Measurements from ENCODE around the gene FAM174C.

FAM174C gene

DNA sequence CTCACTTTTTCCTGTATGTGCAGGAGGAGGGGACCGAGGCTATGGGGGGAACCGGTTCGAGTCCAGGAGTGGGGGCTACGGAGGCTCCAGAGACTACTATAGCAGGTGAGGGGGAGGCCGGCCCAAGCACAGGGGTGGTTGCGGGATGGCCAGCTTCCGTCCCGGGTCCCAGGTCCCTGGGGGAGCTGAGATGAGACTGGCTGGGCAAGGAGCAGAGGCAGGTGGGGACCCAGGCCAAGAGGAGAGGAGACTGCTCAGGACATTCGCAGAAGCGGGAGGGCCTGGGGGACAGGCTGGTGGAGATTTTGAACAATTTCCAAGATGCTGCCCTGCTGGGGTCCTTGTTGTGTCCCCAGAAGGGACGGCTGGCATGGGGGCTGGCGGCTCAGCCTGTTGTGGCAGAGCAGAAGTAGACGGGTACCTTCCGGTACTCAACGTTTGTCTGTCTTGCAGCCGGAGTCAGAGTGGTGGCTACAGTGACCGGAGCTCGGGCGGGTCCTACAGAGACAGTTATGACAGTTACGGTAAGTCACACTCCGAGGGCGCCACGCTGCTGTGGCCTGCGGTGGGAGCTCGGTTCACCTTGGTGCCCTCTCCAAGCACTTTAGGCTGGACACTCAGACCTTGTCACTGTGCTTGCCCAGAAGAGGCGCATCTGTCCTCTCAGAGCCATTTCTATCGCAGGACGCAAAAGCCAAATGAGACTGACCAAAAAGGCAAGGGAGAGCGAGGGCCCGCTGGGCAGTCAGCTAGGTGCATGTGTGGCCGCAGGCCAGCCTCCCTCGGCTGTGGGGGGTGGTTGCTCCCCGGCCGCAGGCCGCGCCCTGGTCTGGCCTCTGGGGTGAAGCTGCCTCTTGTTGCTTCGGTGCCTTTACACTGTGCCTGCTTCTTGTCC is 3.6 kb upstream of the FAM174C start:
- peak overlapping the region; percentile 67; the same call in 1 of the 2 replicates for H3K4me3 ChIP-seq (ENCODE audit: control insufficient read depth, low read depth, low read length)
- DNase-seq (ENCODE audit: low read depth) = no peak
- TF ChIP-seq, protein P1, sequence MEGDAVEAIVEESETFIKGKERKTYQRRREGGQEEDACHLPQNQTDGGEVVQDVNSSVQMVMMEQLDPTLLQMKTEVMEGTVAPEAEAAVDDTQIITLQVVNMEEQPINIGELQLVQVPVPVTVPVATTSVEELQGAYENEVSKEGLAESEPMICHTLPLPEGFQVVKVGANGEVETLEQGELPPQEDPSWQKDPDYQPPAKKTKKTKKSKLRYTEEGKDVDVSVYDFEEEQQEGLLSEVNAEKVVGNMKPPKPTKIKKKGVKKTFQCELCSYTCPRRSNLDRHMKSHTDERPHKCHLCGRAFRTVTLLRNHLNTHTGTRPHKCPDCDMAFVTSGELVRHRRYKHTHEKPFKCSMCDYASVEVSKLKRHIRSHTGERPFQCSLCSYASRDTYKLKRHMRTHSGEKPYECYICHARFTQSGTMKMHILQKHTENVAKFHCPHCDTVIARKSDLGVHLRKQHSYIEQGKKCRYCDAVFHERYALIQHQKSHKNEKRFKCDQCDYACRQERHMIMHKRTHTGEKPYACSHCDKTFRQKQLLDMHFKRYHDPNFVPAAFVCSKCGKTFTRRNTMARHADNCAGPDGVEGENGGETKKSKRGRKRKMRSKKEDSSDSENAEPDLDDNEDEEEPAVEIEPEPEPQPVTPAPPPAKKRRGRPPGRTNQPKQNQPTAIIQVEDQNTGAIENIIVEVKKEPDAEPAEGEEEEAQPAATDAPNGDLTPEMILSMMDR (IDR thresholded peaks at IDR 0.05; ENCODE audit: control insufficient read depth, insufficient read depth, low read depth, low read length, missing control alignments) = no peak

DNA sequence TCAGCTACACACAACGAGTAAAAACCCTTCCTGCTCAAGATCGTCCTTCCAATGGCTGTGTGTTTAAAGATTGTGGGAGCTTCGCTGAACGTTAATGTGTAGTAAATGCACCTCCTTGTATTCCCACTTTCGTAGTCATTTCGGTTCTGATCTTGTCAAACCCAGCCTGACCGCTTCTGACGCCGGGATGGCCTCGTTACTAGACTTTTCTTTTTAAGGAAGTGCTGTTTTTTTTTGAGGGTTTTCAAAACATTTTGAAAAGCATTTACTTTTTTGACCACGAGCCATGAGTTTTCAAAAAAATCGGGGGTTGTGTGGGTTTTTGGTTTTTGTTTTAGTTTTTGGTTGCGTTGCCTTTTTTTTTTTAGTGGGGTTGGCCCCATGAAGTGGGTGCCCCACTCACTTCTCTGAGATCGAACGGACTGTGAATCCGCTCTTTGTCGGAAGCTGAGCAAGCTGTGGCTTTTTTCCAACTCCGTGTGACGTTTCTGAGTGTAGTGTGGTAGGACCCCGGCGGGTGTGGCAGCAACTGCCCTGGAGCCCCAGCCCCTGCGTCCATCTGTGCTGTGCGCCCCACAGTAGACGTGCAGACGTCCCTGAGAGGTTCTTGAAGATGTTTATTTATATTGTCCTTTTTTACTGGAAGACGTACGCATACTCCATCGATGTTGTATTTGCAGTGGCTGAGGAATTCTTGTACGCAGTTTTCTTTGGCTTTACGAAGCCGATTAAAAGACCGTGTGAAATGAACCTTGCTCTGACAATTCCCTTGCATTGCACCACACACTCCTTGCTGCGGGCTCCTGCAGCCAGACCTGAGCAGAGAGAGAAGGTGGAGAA is 2.7 kb upstream of the FAM174C start:
- TF ChIP-seq, protein P1 (IDR thresholded peaks at IDR 0.05; ENCODE audit: control insufficient read depth, insufficient read depth, low read depth, low read length, missing control alignments) = no peak
- H3K4me3 ChIP-seq (ENCODE audit: control insufficient read depth, low read depth, low read length) = no peak overlapping the region
- no peak for DNase-seq (ENCODE audit: low read depth)

DNA sequence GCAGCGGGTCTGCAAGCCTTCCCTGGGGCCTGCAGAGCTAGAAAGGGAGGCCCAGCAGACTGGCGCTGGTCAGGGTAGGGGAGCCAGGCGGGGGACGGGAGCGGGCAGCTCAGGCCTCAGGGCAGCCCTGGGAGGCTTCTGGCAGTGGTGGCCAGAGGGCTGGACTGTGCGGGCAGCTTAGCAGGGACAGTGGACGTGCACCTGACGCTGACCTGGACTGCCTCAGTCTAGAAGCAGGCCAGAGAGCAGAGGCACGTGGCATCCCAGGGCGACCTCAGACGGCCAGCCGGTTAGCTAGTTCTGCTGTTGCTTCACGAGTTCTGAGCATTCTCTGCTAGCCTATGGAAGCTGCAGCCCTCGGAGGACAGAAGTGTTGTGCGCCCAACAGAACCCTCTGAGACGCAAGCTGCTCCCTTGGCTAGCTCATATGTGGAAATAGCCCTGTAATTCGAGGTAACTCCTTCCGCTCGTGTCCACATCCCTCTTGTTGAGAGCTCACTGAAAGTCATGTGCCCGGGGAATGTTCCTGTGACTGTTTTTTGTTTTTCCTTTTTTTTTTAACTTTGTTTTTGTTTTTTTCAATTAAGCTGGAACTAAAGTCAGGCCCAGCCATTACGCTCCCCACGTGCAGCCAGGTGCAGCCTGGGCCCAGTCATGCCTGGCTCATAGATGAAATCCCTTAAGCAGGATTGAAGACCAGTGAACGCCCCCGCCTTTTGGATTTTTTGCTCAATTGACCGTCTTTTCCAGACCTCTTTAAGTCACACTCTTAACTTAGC is 1.9 kb upstream of the FAM174C start:
- no peak overlapping the region for H3K4me3 ChIP-seq (ENCODE audit: control insufficient read depth, low read depth, low read length)

DNA sequence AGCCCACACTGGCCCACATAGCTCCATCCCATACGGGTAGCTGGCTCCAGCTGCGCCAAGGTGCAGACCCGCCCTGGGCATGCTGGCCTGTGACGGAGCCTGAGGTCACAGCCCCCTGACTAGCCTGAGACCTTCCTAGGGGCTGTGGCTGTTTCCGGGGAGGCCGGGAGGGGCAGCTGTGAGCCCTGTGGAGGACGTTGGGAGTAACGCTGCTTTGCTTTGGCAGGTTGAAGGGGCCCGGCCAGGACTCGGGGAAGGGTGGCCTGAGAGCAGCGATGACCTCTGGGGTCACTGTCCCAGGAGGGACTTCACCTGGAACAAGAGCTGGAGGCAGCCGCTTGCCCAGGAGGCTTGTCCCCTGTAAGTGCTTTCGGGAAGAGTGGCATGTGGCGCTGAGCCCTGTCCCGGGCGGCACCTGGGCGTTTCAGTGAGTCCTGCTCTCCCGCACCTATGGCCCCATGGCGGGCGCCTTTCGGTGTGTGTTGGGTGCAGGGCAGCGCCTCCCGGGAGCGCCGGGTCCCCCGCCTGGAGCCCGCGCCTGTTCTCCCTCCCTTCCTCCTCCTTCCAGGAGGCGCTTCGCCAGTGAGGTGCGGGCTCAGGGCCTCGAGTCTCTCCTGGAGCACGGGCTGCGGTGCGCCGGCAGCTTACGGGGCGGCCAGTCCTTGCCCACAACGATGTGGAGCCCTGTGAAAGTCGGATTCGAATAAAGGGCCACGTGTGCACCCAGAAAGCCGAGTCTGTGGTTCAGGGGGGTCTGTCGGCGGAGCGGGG is 1.1 kb upstream of the FAM174C start:
- DNase-seq (ENCODE audit: low read depth) = no peak
- TF ChIP-seq, protein P1 (IDR thresholded peaks at IDR 0.05; ENCODE audit: control insufficient read depth, insufficient read depth, low read depth, low read length, missing control alignments) = no peak
- peak overlapping the region; percentile 38 for H3K4me3 ChIP-seq (ENCODE audit: control insufficient read depth, low read depth, low read length)

More for the DNA sequence above, 1.9 kb upstream of the FAM174C start:
- TF ChIP-seq, protein P1 (IDR thresholded peaks at IDR 0.05; ENCODE audit: control insufficient read depth, insufficient read depth, low read depth, low read length, missing control alignments) = no peak
- DNase-seq (ENCODE audit: low read depth) = no peak

DNA sequence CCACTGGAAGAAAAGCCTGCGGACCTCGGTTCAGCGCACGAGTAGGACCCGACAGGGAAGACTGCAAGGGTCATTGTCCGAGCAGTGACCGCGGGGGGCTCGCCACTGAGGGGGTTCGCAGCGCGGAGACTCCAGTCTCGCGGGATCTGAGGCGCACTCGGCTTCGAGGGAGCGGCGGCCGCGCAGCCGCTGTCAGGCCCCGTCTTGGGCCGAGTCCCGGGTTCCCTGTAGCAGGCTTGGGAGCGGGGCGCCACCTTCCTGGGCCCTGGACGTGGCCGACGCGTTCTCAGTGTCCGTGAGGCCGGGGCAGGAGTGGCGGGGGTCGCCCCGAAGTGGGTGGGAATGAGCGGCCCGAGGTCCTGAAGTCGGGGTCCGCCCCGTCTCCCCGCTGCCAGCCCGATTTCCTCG is 474 bp upstream of the FAM174C start:
- H3K4me3 ChIP-seq (ENCODE audit: control insufficient read depth, low read depth, low read length) = peak overlapping the region; percentile 38
- no peak for DNase-seq (ENCODE audit: low read depth)
- TF ChIP-seq, protein P1 (IDR thresholded peaks at IDR 0.05; ENCODE audit: control insufficient read depth, insufficient read depth, low read depth, low read length, missing control alignments) = no peak
